GM18517 (cell line): ENCODE measurements around the gene PTPDC1.

ENCODE experiments used
- ATAC-seq: cut with Tn5 transposase; IDR thresholded peaks from one replicate; pipeline ENCODE4 v1.9.1; 2021; ENCODE audit warnings: mild to moderate bottlenecking, moderate library complexity; ENCODE audit not compliant: unreplicated experiment

Gene PTPDC1, protein sequence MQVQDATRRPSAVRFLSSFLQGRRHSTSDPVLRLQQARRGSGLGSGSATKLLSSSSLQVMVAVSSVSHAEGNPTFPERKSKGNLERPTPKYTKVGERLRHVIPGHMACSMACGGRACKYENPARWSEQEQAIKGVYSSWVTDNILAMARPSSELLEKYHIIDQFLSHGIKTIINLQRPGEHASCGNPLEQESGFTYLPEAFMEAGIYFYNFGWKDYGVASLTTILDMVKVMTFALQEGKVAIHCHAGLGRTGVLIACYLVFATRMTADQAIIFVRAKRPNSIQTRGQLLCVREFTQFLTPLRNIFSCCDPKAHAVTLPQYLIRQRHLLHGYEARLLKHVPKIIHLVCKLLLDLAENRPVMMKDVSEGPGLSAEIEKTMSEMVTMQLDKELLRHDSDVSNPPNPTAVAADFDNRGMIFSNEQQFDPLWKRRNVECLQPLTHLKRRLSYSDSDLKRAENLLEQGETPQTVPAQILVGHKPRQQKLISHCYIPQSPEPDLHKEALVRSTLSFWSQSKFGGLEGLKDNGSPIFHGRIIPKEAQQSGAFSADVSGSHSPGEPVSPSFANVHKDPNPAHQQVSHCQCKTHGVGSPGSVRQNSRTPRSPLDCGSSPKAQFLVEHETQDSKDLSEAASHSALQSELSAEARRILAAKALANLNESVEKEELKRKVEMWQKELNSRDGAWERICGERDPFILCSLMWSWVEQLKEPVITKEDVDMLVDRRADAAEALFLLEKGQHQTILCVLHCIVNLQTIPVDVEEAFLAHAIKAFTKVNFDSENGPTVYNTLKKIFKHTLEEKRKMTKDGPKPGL

DNA sequence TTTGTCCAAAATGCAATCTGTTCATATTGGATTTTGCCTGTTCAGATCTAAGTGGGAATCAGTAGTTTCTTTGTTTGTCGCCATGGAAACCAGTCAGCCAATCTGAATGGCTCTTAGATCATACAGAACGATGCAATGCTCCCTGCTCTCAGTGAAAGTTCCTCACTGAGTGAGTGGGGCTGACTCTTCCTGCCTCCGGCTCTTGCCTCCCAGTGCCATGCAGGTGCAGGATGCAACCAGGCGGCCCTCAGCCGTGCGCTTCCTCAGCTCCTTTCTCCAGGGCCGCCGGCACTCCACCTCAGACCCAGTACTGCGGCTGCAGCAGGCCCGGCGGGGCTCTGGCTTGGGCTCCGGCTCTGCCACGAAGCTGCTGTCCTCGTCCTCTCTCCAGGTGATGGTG lies at the start of gene PTPDC1:
PTPDC1 (plus strand) TSS at position 151 of the 400 bp plus-strand sequence; CDS start at position 218, 67 bp downstream.
- no peak for ATAC-seq

DNA sequence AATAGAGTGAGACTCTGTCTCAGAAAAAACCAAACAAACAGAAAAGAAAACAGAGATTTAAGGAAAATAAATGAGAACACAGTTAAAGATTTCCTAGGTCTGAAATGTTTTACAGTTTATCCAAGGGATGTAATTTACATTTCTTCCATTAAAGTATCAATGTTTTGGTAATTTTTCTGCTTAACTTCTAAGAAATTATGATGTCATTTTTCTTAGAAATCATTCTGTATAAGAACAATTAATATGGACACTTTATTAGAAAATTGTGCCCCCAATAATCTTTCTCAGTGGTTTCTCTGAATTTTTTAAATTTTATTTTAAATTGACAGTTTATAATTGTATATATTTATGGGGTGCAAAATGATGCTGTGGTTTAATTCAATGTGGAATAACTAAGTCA lies 49.8 kb upstream of the PTPDC1 start:
- ATAC-seq: no peak

DNA sequence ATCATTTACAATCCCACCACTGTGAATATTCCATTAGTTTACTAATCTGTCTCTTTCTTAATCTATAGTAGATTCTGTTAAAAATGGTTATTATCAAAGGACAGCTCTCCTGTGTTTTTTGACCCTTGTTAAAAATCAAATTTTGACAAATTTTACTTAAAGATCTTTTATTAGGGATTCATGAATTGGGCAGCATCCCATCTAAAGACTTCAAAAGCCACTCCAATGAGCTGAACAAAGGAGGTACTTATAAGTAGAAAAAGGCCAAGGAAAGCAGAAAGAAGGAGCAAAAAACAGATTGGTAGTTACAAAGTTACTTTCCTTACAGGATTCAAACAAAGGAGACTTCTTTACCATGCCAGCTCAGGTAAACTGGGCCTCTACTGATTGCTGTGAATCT lies 44.5 kb upstream of the PTPDC1 start:
- ATAC-seq: no peak

DNA sequence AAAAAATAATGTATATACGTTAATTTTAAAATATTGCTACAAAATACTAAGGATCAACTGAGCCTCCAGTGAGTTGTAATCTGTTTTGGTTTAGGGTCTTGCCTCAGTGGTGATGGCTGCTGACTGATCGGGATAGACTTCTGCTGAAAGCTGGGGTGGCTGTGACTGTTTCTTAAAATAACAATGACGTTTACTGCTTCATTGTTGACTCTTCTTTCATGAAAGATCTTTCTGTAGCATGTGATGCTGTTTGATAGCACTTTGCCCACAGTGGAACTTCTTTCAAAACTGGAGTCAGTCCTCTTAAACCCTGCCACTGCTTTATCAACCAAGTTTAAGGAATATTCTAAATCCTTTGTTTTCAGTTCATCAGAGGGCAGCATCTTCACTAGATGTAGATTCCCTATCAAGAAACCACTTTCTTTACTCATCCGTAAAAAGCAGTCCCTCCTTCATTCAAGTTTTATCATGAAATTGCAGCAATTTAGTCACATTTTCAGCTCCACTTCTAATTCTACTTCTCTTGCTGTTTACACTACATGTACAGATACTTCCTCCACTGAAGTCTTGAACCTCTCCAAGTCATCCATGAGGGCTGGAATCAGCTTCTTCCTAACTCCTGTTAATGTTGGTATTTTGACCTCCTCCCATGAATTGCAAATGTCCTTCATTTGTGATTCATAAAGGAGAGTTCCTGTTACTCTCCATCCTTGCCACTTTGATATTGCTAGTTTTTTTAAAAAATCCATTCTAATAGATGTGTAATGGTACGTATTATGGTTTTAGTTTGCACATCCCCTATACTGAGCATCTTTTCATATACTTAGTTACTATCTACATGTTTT lies 41.5 kb upstream of the PTPDC1 start:
- no peak for ATAC-seq

DNA sequence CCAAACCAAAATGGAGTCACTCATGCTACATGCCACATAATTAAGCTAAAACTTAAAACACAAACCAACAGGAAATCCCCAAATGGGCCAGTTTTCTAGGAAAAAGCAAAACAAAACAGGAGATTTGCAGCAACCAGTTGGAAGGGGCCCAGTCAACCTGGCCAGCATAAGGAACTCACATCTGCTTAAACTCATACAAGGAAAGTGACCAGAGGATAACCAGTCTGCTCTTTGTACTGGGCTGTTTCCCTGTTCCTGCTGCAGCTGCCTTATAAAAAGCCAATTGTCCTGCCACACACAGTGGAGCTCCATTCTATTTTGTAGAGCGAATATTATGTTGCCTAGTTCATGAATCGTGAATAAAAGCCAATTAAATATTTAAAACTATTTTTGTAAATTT lies 29.5 kb upstream of the PTPDC1 start:
- ATAC-seq: no peak

DNA sequence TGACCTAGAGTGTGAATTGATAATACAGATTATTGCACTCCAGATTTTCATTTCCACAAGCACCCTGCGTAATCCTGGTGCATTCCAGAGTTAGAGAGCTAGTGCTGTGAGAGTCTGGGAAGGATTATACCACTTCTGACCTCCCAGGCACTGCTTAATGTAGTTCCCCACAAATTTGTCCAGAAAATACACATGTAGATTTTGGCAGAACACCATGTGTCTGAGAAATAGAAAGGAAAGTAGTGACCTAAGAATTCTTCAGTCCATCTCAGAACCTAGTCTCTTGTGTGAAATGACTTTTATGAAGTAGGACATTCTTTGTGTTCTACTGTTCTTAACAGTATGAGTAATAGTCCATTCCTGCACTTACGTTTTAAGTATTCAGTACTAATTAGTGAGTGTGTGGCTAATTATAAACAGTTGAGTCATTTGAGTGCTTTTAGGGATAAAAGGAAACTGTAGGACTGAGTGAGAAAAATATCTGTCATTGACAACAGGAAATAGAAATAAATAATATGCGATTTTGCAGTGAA lies 27.8 kb upstream of the PTPDC1 start:
- ATAC-seq: no peak

DNA sequence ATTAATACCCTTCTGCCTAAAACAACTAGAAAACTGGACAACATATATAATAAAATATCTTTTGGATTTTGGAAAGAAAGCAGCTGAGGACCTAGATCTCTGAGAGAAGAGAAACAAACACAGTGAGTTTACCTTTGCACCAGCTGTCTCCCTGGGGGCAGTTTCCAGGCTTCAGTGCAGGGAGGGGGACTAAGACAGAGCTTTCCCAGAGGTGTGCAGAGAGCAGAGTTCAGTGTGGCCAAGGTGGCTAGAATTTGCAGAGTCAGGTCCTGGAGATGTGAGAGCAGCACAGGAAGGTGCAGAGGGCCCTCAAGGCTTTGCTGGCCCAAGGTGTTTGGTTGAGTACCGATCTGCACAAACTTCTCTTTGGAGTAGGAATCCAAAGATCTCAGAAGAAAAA lies 26.3 kb upstream of the PTPDC1 start:
- no peak for ATAC-seq

DNA sequence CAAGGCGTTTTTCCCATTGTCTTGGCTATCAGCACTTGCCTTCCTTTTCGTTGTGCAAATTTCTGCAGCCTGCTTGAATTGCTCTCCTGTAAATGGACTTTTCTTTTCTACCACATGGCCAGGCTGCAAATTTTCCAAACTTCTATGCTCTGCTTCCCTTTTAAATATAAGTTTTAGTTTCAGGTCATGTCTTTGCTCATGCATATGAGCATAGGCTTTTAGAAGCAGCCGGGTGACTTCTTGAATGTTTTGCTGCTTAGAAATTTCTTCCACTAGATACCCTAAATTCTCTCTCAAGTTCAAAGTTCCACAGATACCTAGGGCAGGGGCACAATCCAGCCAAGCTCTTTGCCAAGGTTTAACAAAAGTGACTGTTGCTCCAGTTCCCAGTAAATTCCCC lies 22.4 kb upstream of the PTPDC1 start:
- ATAC-seq: no peak

DNA sequence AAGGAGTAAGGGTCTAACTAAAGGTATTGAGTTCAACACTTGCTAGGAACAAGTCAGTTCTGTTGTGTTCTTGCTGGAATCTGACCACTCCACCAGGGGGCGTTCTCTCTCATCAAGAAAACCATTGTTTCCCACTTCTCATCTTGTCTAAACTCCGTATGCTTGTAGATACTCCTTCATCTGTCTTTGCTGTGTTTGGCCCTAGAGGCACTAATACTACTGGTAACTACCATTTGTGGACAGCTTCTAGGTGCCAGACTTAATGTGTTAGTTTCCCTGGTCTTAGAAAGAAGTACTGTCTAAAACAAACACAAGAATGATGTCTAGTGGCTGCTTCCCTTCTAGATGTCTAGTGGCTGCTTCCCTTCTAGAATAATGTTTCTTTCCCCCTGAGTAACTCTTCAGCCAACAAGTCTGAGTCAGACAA lies 18.7 kb upstream of the PTPDC1 start:
- no peak for ATAC-seq

DNA sequence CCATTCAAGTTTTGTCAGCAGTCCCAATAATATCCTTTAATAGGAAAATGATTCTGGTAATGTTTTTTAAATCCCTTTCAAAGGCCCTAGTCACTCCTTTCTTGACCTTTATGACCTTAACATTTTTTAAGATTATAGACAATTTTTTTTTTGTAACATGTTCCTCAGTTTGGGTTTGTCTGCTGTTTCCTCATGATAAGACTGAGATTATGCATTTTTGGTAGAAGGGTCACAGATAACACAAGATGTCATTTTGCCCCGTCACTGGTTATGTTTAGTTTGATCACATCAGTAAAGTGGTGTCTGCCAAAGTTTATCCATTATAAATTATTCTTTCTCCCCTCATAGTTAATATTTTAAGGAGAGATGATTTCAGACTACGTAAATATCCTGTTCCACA lies 16.0 kb upstream of the PTPDC1 start:
- ATAC-seq: no peak

DNA sequence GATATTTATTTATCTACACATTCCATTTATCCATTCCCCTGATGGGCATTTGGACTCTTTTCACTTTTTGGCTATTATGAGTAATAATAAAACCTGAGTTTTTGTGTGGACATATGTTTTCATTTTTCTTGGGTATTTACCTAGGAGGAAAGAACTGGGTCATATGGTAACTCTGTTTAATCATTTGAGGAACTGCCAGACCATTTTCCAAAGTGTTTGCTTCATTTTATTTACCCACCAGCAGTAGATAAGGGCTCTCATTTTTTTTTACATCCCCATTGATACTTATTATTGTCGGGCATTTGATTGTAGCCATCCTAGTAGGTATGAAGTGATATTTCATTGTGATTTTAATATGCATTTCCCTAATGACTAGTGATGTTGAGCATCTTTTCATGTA lies 7.7 kb upstream of the PTPDC1 start:
- ATAC-seq: no peak

DNA sequence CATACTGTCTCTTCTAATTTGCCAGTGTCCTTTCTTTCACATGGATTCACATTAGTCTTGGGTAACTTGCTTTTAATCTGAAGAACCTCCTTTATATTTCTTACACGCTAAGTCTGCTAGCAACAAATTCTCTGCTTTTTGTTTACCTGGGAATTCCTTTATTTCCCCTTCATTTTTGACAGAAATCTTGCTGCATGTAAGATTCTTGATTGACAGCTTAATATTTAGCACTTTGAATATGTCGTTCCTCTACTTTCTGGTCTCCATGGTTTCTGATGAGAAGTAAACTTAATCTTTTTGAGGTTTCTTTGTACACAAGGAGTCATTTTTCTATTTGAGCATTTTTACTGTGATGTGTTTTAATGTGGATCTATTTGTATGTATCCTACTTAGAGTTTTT lies 6.2 kb upstream of the PTPDC1 start:
- no peak for ATAC-seq

DNA sequence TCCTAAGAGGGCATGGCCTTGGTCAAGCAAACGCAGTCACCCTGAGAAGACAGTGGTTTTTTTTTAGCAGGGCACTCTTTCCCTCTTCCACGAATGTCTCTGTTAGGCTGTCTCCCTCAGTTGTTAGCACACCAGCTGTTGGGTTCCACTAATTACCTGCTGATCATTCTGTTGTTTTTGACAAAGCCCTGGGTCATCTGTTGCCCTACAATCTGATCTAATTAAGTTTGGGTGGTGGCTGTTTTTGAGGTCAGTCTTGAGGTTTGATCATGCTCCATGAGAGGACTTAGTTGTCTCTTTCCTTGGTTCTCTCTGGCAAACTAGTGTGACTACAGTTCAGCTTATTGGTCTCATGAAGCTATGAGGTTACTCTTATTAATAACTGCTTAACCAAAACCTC lies 5.0 kb upstream of the PTPDC1 start:
- ATAC-seq: no peak

DNA sequence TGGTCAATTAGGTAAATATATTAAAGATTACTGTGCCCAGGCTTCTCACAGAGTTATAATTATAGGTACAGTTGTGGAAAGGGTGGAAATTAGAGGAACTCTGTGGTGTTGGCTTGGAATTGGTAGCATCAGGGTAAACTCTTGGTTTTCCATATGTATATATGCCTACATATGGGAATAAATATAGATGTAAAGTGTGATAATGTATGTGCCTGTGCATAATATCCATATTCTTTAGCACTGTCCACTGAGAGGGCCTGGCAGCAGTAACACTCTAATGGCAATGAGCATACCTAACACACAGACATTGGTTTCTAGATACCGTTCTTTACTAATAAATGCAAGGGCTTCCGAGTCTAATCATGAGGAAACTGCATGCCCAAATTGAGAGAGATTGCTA lies 4.0 kb upstream of the PTPDC1 start:
- ATAC-seq: no peak

DNA sequence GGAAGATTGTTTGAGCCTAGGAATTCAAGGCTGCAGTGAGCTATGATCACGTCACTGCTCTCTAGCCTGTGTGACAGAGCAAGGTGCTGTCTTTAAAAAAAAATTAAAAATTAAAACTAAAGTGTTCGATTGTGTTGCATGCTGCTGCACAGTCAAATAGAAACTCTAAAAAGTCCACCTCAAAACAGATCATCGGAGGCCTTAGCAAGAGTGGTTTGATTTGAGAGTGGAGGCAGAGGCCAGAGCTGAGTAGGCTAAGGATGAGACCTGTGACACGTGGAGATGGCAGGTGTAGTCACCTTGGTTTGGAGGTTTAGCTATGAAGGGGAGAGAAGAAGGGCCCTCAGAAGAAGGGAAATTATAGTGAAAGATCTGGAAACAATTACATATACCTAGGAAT lies 2.8 kb upstream of the PTPDC1 start:
- ATAC-seq: no peak

DNA sequence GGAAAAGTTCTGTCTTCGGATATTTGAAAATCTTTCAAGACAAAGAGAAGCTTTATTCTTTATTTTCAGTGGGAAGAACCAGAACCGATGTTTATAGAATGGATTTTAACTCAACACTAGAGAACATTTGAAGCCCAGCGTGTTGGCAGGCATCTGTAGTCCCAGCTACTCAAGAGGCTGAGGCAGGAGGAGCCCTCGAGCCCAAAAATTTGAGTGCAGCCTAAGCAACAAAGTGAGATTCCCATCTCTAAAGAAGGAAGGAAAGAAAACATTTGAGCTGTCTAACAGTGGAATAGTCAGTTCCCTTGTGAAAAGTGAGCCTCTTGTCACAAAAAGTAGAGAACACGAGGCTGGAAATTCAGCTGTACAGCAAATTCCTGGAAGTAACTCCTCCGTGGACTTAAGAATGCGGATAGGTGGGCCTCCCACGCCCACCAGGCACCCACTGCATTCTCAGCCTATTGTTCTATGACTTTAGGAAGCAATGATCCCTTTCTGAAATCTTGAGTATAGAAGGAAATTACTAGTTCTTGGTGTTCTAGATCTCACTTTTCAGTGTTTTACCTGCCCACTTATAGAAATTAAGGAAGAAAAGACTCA lies 2.3 kb upstream of the PTPDC1 start:
- no peak for ATAC-seq

DNA sequence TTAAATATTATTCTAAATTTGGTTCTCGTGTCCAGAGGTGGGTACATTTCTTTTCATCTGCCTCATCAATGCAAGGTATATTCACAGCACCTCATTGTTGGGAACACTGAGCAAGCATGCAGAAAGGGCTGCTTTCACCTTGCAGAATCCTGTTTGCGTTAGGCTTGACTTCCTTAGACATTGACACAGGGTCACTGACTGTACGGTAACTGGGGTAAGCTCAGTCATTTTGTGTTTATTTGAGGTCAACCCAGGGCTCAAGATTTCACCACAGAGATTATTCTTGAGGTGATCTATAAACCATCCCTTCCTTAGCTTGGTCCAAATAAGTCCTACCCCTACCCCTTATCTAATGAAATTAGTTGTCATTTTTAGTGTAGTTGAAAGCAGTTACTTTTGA lies 1.7 kb upstream of the PTPDC1 start:
- no peak for ATAC-seq

DNA sequence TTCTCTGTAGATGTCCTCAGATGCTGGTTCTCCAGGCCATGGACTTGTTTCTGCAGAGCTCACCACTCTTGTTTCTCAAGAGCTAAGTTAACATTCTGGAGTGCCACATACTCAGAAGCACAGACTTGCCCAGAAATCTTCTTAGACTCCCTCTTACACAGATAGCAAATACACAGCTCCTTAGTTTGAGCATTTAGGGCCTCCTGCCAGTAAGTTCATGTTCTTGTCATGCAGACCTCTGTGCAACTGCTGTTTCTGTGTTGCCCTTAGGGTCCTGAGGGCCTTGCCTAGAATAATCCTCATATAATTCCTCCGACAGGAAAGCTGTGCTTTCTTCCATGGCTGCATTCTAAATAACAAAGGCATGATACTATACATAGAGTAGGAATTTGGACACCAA lies 1.3 kb upstream of the PTPDC1 start:
- no peak for ATAC-seq

DNA sequence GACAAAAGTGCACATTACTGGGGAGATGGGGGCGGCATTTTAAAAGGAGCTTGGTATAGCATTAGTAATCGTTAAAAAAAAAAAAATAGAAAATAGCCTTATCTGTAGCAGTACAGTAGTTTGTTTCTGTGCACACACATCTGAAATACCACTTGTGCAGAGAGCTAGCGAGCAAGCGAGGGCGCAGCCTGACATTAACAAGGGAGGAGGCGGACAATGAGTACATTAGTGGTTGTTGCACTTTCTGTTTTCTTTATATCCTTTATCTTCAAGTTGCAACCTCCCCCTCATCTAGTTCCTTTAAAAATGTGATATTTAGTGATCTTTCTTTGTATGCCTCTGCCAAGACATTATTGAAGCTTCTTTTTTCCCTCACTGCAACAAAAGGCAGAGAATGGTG lies 880 bp upstream of the PTPDC1 start:
- ATAC-seq: no peak

DNA sequence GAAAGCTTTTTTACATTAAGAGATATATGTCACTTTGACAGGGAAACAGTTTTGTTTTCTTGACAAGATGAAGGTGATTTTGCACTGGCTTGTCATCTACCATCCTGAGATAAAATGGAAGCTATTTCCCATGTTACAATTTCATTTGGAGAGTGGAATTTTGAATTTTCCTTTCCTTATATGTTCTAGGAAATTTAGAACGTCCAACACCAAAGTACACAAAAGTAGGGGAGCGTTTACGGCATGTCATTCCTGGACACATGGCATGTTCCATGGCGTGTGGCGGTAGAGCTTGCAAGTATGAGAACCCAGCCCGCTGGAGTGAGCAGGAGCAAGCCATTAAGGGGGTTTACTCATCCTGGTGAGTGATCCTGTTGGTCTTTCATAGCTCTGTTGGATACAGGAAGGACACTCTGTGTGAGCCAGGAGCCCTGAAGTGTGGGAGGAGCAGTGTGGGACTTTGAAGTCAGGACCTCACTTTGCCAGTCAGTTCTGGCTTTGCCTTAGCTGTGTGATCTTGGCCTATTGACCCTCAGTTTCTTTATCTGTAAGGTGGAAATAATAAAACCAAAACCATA lies 887 bp downstream of the PTPDC1 start:
- ATAC-seq: no peak
